ENCODE results near the gene WNT2.
A peak's percentile ranks its signal among the peaks of the same experiment; 100 is the strongest.
"Not testable (repeated sequence)": the region's sequence is repeated elsewhere in the genome, so short reads cannot be mapped to it uniquely, and the experiment has no call there.

The WNT2 gene

GRCh38 chr7:117264716-117265115 is 58.1 kb downstream of the WNT2 start:
- no peak for DNase-seq (ENCODE audit: low read depth, low spot score)

- no peak for DNase-seq (ENCODE audit: low read depth, low spot score)
Observed at GRCh38 chr7:117262546-117262945, 60.3 kb downstream of the WNT2 start.

GRCh38 chr7:117259615-117260014 is 63.2 kb downstream of the WNT2 start:
- DNase-seq (ENCODE audit: low read depth, low spot score) = no peak

GRCh38 chr7:117251687-117252086 is 71.2 kb downstream of the WNT2 start:
- peak; percentile 6 for DNase-seq (ENCODE audit: low read depth, low spot score)

- DNase-seq (ENCODE audit: low read depth, low spot score) = no peak
Observed at GRCh38 chr7:117250801-117251200, 72.1 kb downstream of the WNT2 start.

GRCh38 chr7:117250245-117250644 is 72.6 kb downstream of the WNT2 start:
- DNase-seq (ENCODE audit: low read depth, low spot score) = no peak

GRCh38 chr7:117249696-117250095 is 73.2 kb downstream of the WNT2 start:
- no peak for DNase-seq (ENCODE audit: low read depth, low spot score)

GRCh38 chr7:117248829-117249228 is 74.0 kb downstream of the WNT2 start:
- no peak for DNase-seq (ENCODE audit: low read depth, low spot score)

GRCh38 chr7:117247809-117248208 is 75.0 kb downstream of the WNT2 start:
- DNase-seq (ENCODE audit: low read depth, low spot score) = no peak

- not testable (repeated sequence) for DNase-seq (ENCODE audit: low read depth, low spot score)
Observed at GRCh38 chr7:117245703-117246102, 77.2 kb downstream of the WNT2 start.

- DNase-seq (ENCODE audit: low read depth, low spot score) = no peak
Observed at GRCh38 chr7:117243390-117243789, 79.5 kb downstream of the WNT2 start.

- DNase-seq (ENCODE audit: low read depth, low spot score) = no peak
Observed at GRCh38 chr7:117241088-117241487, 81.8 kb downstream of the WNT2 start.

- DNase-seq (ENCODE audit: low read depth, low spot score) = no peak
Observed at GRCh38 chr7:117238937-117239336, 83.9 kb downstream of the WNT2 start.

GRCh38 chr7:117238472-117238871 is 84.4 kb downstream of the WNT2 start:
- DNase-seq (ENCODE audit: low read depth, low spot score) = no peak

- DNase-seq (ENCODE audit: low read depth, low spot score) = no peak
Observed at GRCh38 chr7:117237646-117238045, 85.2 kb downstream of the WNT2 start.

GRCh38 chr7:117231047-117231359 is 91.9 kb downstream of the WNT2 start:
- DNase-seq (ENCODE audit: low read depth, low spot score) = no peak

GRCh38 chr7:117230276-117231046 is 92.4 kb downstream of the WNT2 start:
- no peak for DNase-seq (ENCODE audit: low read depth, low spot score)

- no peak for DNase-seq (ENCODE audit: low read depth, low spot score)
Observed at GRCh38 chr7:117229350-117229749, 93.5 kb downstream of the WNT2 start.

- no peak for DNase-seq (ENCODE audit: low read depth, low spot score)
Observed at GRCh38 chr7:117227091-117227490, 95.8 kb downstream of the WNT2 start.

GRCh38 chr7:117225536-117225935 is 97.3 kb downstream of the WNT2 start:
- DNase-seq (ENCODE audit: low read depth, low spot score) = no peak

Data from ELF-1 (cell line).